GM18517 (cell line): ENCODE measurements around the gene ZBED1.
"Not testable (repeated sequence)": the region's sequence is repeated elsewhere in the genome, so short reads cannot be mapped to it uniquely, and the experiment has no call there.

Experiments
- ATAC-seq: cut with Tn5 transposase; IDR thresholded peaks from one replicate; pipeline ENCODE4 v1.9.1; 2021; ENCODE audit warnings: mild to moderate bottlenecking, moderate library complexity; ENCODE audit not compliant: unreplicated experiment

Gene ZBED1

GRCh38 chrX:2477313-2477712, 23.5 kb downstream of the ZBED1 start:
- ATAC-seq = not testable (repeated sequence)

GRCh38 chrX:2474963-2475726, 25.6 kb downstream of the ZBED1 start:
- no peak for ATAC-seq

GRCh38 chrX:2474280-2474962, 26.4 kb downstream of the ZBED1 start:
- ATAC-seq = no peak

- ATAC-seq = not testable (repeated sequence)
Measured at GRCh38 chrX:2473064-2473463, 27.7 kb downstream of the ZBED1 start.

- ATAC-seq = no peak
Measured at GRCh38 chrX:2471641-2472040, 29.1 kb downstream of the ZBED1 start.

GRCh38 chrX:2471126-2471525, 29.6 kb downstream of the ZBED1 start:
- not testable (repeated sequence) for ATAC-seq

- ATAC-seq = not testable (repeated sequence)
Measured at GRCh38 chrX:2469852-2470251, 30.9 kb downstream of the ZBED1 start.

- ATAC-seq = no peak
Measured at GRCh38 chrX:2469196-2469685, 31.5 kb downstream of the ZBED1 start.

GRCh38 chrX:2468261-2469195, 32.2 kb downstream of the ZBED1 start:
- no peak for ATAC-seq

GRCh38 chrX:2466876-2467656, 33.7 kb downstream of the ZBED1 start:
- no peak for ATAC-seq

- no peak for ATAC-seq
Measured at GRCh38 chrX:2464677-2465166, 36.1 kb downstream of the ZBED1 start.

- ATAC-seq = no peak
Measured at GRCh38 chrX:2463973-2464676, 36.7 kb downstream of the ZBED1 start.

GRCh38 chrX:2463481-2463880, 37.3 kb downstream of the ZBED1 start:
- not testable (repeated sequence) for ATAC-seq

- no peak for ATAC-seq
Measured at GRCh38 chrX:2462780-2463179, 38.0 kb downstream of the ZBED1 start.

GRCh38 chrX:2462074-2462473, 38.7 kb downstream of the ZBED1 start:
- ATAC-seq = no peak

- no peak for ATAC-seq
Measured at GRCh38 chrX:2461711-2462016, 39.1 kb downstream of the ZBED1 start.

GRCh38 chrX:2460821-2461710, 39.7 kb downstream of the ZBED1 start:
- ATAC-seq = not testable (repeated sequence)

GRCh38 chrX:2460048-2460447, 40.7 kb downstream of the ZBED1 start:
- ATAC-seq = not testable (repeated sequence)

- ATAC-seq = no peak
Measured at GRCh38 chrX:2458309-2458708, 42.5 kb downstream of the ZBED1 start.
